Hematopoietic multipotent progenitor cell treated with erythropoietin and hydrocortisone succinate and interleukin-3 and kit ligand, for 15 days (in vitro differentiated cells): Measurements from ENCODE around the gene MEGF10.

ENCODE experiments used
- DNase-seq: peaks from one replicate; pipeline ENCODE4 v3.0.0-alpha.2; 2015; ENCODE audit warnings: low spot score

Gene MEGF10

DNA sequence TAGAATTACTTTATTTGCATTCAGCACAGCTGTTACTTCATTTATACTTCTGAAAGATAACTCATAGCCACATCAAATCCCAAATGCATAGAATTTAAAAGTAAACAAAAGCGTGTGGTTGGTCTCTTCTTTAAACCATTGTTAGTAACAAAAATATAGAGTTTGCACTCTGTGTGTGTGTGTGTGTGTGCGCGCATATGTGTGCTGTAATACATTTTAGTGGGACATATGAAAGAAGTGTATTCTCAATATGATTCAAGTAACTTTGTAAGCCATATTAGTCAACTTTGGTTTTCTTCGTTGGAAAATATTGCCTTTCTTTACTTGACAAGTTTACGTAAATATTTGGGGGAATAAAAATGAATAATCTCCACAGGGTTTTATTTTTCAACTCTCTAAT is 120.8 kb downstream of the MEGF10 start:
- no peak for DNase-seq

DNA sequence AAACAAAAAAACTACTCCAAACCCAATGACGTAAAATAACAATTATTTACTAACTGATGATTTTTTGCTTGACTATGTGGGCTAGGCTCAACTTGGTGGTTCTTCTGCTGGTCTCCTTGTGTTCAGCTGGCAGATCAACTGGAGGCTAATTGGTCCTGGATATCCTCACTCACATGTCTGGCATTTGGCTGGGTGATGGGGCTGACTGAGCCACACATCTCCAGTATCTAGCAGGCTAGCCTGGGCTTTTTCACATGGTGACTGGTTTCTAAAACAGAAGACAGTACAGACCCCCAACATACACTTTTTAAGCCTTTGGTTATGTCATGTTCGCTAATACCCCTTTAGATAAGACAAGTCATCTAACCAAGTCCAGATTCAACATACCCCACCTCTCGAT is 122.1 kb downstream of the MEGF10 start:
- DNase-seq, result no peak

DNA sequence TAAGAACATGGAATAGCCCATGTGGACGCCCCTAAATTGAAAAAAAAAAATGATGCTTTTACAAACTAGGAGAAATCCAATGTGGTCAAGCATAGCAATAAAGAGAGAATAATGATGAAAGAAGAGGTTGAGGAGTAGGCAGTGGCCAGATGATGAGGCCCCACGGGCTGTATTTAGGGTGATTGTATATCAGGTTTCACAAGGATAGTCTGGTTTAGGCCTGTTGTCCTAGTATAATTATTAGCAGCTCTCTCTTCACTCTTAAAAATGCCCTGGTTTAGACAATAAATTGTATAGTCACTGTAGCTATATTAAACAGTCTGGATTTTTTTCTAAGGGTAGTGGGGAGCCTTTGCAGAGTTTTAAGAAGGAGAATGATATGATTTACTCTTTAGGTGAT is 124.4 kb downstream of the MEGF10 start:
- no peak for DNase-seq

DNA sequence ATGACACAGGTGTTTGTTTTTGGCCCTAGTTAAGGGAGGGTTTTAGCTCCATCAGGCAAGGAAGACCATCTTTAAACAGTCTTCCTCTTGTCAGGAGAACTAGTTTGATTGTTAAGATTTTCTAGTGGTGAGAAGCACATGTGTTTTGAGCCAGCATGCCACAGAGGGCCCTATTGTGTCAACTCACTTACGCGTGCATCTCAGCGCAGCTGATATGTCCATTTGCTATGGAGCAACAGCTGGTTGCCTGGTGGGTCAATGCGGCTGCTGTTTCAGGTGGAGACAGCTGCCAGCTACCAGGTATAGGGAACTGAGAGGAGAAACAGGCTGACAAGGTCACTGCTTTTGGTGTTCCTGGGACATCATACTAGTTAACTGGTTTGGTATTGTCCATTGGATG is 126.3 kb downstream of the MEGF10 start:
- DNase-seq, result no peak

GRCh38 chr5:127417528-127417927 is 126.9 kb downstream of the MEGF10 start:
- DNase-seq, result no peak

DNA sequence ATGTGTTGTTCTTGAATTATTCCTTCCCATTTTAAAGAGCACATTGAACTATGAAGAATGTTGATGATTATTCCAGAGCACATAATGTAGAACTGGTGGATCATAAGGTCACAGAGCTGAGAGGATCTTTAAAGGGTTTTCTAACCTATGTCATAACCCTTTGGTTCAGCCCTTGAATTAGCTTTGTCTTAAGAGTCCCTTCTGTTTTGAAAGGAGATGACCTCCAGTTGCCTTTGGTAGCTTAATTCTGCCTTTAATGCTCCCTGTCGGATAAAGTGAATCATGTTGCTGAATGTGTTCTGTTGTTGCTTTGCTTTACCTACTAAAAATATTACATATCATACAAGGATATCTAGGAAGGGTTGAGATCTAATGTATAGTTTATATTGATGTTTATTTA is 127.8 kb downstream of the MEGF10 start:
- DNase-seq, result no peak

- DNase-seq, result no peak
These were observed 128.5 kb downstream of the MEGF10 start for GRCh38 chr5:127418974-127419682.

DNA sequence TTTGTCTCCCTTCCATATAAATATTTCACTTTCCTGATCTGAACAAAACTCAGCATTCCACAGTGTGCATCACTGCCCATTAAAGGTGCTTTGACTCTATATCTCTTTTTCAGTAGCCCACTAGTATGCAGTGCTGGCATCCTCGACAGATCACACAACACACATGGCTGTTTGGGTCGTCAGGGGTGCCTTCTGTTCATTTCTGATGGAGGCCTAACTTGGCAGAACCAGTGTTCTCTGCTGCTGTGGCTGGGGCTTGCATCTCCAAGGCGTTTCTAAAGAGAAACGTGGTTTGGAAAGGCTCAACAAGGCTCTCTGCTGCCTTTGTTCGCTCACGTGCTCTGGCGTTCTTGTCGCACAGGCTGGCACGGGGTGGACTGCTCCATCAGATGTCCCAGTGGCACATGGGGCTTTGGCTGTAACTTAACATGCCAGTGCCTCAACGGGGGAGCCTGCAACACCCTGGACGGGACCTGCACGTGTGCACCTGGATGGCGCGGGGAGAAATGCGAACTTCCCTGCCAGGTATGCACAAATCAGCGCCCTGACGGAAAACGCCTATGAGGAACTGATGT is 129.2 kb downstream of the MEGF10 start:
- DNase-seq, result no peak

DNA sequence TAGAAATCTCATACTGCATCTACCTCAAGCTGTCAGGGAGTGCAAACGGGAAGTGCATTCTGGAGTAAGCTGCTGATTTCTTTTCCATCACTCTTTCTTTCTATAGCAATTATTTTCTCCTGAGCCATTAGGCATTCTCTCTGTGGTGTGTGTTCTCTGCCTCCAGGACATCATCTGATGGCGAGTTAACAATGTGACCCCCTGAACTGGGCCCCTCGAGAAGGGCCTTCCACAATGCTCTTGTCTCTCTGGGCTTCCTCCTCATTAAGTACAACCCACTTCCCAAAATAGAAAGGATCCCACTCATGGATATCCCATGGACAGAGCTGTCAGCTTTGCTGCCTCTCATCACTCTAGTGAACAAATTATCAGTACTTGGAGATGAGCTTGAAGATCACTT is 130.2 kb downstream of the MEGF10 start:
- DNase-seq, result no peak

- no peak for DNase-seq
These were observed 130.9 kb downstream of the MEGF10 start for GRCh38 chr5:127421471-127421870.

- DNase-seq, result no peak
These were observed 132.7 kb downstream of the MEGF10 start for GRCh38 chr5:127423173-127423798.

DNA sequence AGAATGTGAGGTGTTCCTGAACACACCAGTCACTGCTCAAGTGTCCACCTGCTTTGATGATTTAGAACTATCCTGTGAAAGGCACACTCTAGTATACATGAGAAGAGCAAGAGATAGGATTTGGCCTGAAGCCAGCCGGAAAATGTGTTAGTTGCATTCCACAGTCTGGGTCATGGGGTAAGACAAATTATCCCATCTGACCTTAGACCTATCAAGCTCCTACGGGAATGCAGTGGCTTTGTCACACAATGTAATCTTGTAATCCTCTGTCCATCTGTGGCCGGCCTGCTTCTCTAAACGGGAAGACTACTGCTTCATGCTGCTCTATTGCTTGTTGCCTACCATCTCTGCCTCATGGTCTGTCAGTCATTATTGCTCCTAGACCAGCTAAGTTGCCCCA is 134.4 kb downstream of the MEGF10 start:
- no peak for DNase-seq

DNA sequence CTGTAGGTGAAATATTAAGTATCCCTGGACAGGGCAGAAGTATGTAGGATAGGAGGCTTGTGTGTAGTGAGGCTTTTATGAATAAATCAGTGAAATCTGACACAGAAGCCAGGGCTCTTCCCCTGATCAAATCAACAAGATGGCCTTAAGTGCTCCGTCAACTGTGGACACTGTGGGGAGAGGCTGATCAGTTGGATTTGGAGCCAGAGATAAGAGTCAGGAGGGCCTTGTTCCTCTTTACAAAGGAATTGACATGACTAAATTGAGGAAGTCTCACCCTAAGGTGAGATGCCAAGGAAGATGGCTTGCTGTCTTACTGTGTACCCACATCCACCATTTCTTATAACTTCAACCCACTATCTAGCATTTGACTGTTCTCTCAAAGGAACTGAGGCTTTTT is 135.3 kb downstream of the MEGF10 start:
- DNase-seq, result no peak

GRCh38 chr5:127426661-127427060 is 136.1 kb downstream of the MEGF10 start:
- DNase-seq, result no peak

GRCh38 chr5:127428276-127428675 is 137.7 kb downstream of the MEGF10 start:
- DNase-seq, result no peak

GRCh38 chr5:127428748-127429147 is 138.2 kb downstream of the MEGF10 start:
- no peak for DNase-seq

GRCh38 chr5:127429928-127430327 is 139.3 kb downstream of the MEGF10 start:
- no peak for DNase-seq

GRCh38 chr5:127430627-127431026 is 140.0 kb downstream of the MEGF10 start:
- DNase-seq, result no peak

GRCh38 chr5:127431977-127432585 is 141.5 kb downstream of the MEGF10 start:
- DNase-seq, result no peak

- DNase-seq, result no peak
These were observed 142.9 kb downstream of the MEGF10 start for GRCh38 chr5:127433526-127433925.

DNA sequence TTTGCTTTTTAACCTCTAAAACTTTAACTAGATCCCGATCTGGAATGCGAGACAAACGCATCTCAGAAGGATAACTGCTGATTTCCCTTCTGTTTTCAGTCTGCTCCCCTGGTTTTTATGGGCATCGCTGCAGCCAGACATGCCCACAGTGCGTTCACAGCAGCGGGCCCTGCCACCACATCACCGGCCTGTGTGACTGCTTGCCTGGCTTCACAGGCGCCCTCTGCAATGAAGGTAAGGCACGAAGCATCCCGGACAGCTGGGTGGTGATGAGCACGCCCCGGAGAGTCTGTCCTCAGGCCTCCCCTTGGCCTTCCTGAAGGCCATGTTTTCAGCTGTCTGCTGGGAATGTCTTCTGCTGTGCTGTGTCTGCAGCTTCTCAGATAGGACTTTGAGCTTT is 144.0 kb downstream of the MEGF10 start:
- DNase-seq, result no peak

DNA sequence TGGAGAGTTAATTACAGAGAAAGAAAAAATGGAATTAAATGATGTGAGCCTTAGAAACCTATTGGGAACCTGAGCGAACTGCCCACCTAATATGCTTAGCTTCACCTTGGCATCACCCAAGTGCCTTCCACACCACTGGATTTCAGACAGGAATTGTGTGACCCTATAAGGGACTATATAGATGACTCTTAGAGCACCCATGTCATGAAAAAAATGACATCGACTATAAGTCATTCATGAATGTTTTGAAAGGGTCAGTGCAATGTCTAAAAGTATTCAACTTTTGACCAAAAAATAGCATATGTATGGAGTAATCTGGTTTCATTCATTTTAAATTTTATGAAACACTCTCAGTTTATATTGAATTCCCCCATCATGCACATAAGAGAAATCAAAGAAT is 145.2 kb downstream of the MEGF10 start:
- DNase-seq, result no peak

GRCh38 chr5:127439644-127440043 is 149.0 kb downstream of the MEGF10 start:
- no peak for DNase-seq
